Breast epithelium (tissue), 4 donors: ENCODE results near the gene CDH13. TPM values are rescaled to one million over a fixed set of nuclear protein-coding genes. Genes with fewer than 3 reads are reported as not detected.

Experiments
- DNase-seq, 2 donors: peaks; one replicate each; pipeline ENCODE4 v3.0.0-alpha.2; 2019; ENCODE audit warnings: low spot score in 2 of 2
- H3K27ac ChIP-seq, 2 donors: fragments of 200-600 bp; sonication (generic) in 1 of 2; one replicate each; pipeline ENCODE4 v1.5.1; 2016 to 2019; ENCODE audit warnings: mild to moderate bottlenecking in 1 of 2
- H3K27me3 ChIP-seq, 2 donors: fragments of 200-600 bp; sonication (generic) in 1 of 2; one replicate each; pipeline versions ENCODE4 v1.5.1 to v1.6.0; 2017 to 2019; ENCODE audit warnings: control low read depth in 1 of 2, mild to moderate bottlenecking in 1 of 2
- H3K36me3 ChIP-seq: fragments of 200-600 bp; one replicate; pipeline ENCODE4 v1.5.1; 2019
- H3K4me1 ChIP-seq, 2 donors: fragments of 200-600 bp; sonication (generic); one replicate each; pipeline ENCODE4 v1.5.1; 2016 to 2019; ENCODE audit warnings: control low read depth in 1 of 2
- H3K4me3 ChIP-seq, 3 donors: fragments of 200-600 bp; sonication (generic); 1 replicate in 2 of 3; 2 replicates in 1 of 3; pipeline ENCODE4 v1.5.1; 2016 to 2019; ENCODE audit warnings: mild to moderate bottlenecking in 3 of 3, moderate library complexity in 2 of 3
- H3K9me3 ChIP-seq, 2 donors: fragments of 200-600 bp; sonication (generic) in 1 of 2; one replicate each; pipeline ENCODE4 v1.5.1; 2016 to 2019; ENCODE audit warnings: control low read depth in 1 of 2
- POLR2A ChIP-seq: fragments of 450-650 bp; IDR thresholded peaks from one replicate; pipeline ENCODE4 v1.6.1; 2016; ENCODE audit warnings: antibody characterized with exemption, mild to moderate bottlenecking, moderate library complexity
- POLR2AphosphoS5 ChIP-seq, 3 donors: sonication (generic); formaldehyde crosslinking; IDR thresholded peaks; one replicate each; pipeline ENCODE4 v1.6.1; 2017; ENCODE audit warnings: antibody characterized with exemption in 3 of 3
- intact Hi-C: fragments of 100-400 bp; cut with DNase I; formaldehyde crosslinking; loops from one replicate; pipeline ENCODE4 v1.15.1; 2023; ENCODE audit warnings: low total_unique reads
- total RNA-seq, 3 donors: library from RNA; depleted of rRNA; stranded (reverse); fragments of >200 nt; gene quantifications; one replicate each; pipeline ENCODE4 v1.1.0, GENCODE V29; 2016
- TF ChIP-seq, protein P1 (sequence below), 3 donors: fragments of 450-650 bp; IDR thresholded peaks; one replicate each; pipeline ENCODE4 v1.5.1; 2016 to 2017; ENCODE audit warnings: antibody characterized with exemption in 3 of 3, mild to moderate bottlenecking in 3 of 3, moderate library complexity in 3 of 3

Gene CDH13
- total RNA-seq, 3 donors from 2014 or later, result 6.0 to 13.1 (median 11.5) TPM

DNA sequence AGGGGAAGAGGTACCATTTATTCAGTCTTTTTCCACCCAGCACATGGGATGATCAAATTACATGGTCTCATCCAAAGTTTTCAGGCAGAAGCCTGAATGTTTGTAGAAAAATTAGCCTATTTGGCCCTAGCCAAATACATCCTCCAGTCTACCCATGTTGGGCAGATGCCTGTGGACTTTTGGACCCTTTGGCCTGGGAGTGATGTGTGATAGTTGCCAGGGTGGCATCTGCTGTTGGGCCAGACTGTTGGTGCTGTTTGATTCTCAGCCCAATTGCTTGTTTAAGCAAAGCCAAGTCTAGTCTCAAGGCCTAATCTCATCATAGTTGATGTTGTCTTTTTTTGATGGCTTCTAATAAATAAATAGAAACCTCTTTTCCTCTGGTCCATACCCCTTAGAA lies 419.0 kb downstream of the CDH13 start:
- H3K9me3 ChIP-seq, result peaks cover 0 to 11% of the 10 kb centered on the region in 2 donors
- TF ChIP-seq, protein P1, sequence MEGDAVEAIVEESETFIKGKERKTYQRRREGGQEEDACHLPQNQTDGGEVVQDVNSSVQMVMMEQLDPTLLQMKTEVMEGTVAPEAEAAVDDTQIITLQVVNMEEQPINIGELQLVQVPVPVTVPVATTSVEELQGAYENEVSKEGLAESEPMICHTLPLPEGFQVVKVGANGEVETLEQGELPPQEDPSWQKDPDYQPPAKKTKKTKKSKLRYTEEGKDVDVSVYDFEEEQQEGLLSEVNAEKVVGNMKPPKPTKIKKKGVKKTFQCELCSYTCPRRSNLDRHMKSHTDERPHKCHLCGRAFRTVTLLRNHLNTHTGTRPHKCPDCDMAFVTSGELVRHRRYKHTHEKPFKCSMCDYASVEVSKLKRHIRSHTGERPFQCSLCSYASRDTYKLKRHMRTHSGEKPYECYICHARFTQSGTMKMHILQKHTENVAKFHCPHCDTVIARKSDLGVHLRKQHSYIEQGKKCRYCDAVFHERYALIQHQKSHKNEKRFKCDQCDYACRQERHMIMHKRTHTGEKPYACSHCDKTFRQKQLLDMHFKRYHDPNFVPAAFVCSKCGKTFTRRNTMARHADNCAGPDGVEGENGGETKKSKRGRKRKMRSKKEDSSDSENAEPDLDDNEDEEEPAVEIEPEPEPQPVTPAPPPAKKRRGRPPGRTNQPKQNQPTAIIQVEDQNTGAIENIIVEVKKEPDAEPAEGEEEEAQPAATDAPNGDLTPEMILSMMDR (IDR thresholded peaks at IDR 0.05), result no peak
- TF ChIP-seq POLR2AphosphoS5 (IDR thresholded peaks at IDR 0.05), result no peak
- TF ChIP-seq POLR2A, result no peak
- intact Hi-C loops, result no loop called here
- no peak overlapping the region for H3K27ac ChIP-seq
- H3K27me3 ChIP-seq, result no peaks in the 10 kb centered on the region
- H3K36me3 ChIP-seq, result no peaks in the 10 kb centered on the region
- no peak for DNase-seq
- H3K4me3 ChIP-seq, result no peak overlapping the region
- no peaks in the 10 kb centered on the region for H3K4me1 ChIP-seq

DNA sequence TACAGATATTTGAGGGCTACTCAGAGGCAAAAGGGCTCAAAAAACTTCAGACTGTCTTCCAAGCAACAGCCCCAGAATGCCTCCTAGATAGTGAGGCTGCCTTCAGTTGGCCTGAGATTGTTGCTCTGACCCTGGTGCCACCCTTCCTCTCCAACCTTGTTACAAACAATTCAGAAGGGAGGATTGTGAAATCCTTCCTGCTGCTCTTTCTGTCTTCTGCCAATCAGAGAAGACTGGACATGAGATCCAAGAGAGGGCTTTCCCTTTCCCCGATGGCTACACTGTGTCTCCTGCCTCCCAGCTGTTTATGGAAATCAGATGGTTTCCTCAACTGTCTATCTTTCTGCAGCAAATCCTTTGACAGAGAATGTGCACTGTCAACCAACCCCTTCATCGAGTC lies 419.9 kb downstream of the CDH13 start:
- Histone ChIP-seq H3K9me3 (peaks cover 0 to 11% of the 10 kb centered on the region in 2 donors), H3K27ac (no peak overlapping the region), H3K36me3 (no peaks in the 10 kb centered on the region), H3K4me1 (no peaks in the 10 kb centered on the region), H3K27me3 (no peaks in the 10 kb centered on the region), H3K4me3 (no peak overlapping the region)
- intact Hi-C loops, result no loop called here
- TF ChIP-seq POLR2AphosphoS5 (IDR thresholded peaks at IDR 0.05) (no peak), POLR2A (no peak)
- TF ChIP-seq, protein P1 (IDR thresholded peaks at IDR 0.05), result no peak
- DNase-seq, result no peak

DNA sequence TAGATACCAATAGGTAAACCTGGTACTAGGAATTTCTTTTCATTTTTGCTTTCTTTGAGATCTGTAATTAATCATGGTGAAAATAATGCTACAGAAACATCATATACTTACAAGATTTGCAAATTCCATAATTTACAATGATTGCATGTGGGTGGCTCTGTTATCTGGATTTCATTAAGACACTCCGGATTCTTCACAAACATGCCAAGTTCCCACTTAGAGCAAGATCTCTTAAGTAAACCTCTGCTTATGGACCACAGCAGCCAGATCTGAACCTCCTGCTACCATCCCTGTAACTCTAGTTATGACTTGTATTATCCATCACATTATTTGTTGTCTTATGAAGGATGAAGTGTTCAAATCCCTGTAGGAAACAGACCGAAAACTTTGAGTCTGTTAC lies 424.7 kb downstream of the CDH13 start:
- no peak for DNase-seq
- TF ChIP-seq, protein P1 (IDR thresholded peaks at IDR 0.05), result no peak
- TF ChIP-seq POLR2A (no peak), POLR2AphosphoS5 (IDR thresholded peaks at IDR 0.05) (no peak)
- Histone ChIP-seq H3K4me1 (no peaks in the 10 kb centered on the region), H3K27me3 (no peaks in the 10 kb centered on the region), H3K4me3 (no peak overlapping the region), H3K9me3 (peaks cover 0 to 11% of the 10 kb centered on the region in 2 donors), H3K27ac (no peak overlapping the region), H3K36me3 (no peaks in the 10 kb centered on the region)
- intact Hi-C loops, result no loop called here

DNA sequence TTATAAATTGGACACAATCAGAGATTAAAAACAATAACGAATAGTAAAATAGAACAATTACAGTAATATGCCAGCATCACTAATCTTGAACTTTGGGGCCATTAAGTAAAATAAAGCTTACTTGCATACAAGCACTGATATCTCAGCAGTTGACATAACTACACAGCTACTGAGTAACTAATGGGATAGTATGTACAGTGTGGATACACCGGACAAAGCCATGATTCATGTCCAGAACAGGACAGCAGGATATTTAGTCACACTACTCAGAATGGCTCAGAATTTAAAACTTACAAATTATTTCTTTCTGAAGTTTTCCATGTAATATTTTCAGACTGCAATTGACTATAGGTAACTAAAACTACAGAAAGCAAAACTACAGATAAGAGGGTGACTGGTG lies 427.5 kb downstream of the CDH13 start:
- peaks cover 0 to 11% of the 10 kb centered on the region in 2 donors for H3K9me3 ChIP-seq
- H3K27me3 ChIP-seq, result no peaks in the 10 kb centered on the region
- intact Hi-C loops, result no loop called here
- H3K4me1 ChIP-seq, result no peaks in the 10 kb centered on the region
- no peaks in the 10 kb centered on the region for H3K36me3 ChIP-seq
- no peak for TF ChIP-seq POLR2A
- TF ChIP-seq POLR2AphosphoS5 (IDR thresholded peaks at IDR 0.05), result no peak
- TF ChIP-seq, protein P1 (IDR thresholded peaks at IDR 0.05), result no peak
- no peak overlapping the region for H3K4me3 ChIP-seq
- no peak for DNase-seq
- no peak overlapping the region for H3K27ac ChIP-seq

DNA sequence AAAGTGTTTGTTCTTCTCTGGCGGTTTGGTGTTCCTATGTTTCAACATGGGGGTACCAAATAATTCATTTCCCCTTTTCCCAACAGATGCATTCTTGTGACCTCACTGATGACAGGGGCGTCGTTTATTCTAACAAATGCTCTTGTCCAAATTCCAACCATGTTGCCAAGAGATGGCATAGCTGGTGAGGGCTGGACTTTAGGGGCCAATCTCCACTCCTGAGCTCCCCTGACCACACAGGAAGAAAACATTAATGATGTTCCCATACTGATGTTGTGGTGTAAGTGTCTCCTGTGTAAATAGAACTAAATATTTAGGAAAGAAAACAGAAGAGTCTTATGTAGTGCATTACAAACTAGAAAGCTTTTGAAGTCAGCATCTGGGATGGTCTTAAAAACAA lies 431.6 kb downstream of the CDH13 start:
- no peak for DNase-seq
- TF ChIP-seq POLR2A (no peak), POLR2AphosphoS5 (IDR thresholded peaks at IDR 0.05) (no peak)
- TF ChIP-seq, protein P1 (IDR thresholded peaks at IDR 0.05), result no peak
- intact Hi-C loops, result no loop called here
- no peaks in the 10 kb centered on the region for H3K36me3 ChIP-seq
- H3K4me1 ChIP-seq, result no peaks in the 10 kb centered on the region
- H3K9me3 ChIP-seq, result no peaks in the 10 kb centered on the region
- H3K4me3 ChIP-seq, result no peak overlapping the region
- no peak overlapping the region for H3K27ac ChIP-seq
- no peaks in the 10 kb centered on the region for H3K27me3 ChIP-seq
